HG02840 (cell line): ENCODE data around the gene ZNF593OS.

Source experiments
- ATAC-seq: cut with Tn5 transposase; IDR thresholded peaks from one replicate; pipeline ENCODE4 v1.9.1; 2021; ENCODE audit warnings: mild to moderate bottlenecking, moderate library complexity, moderate number of reproducible peaks; ENCODE audit not compliant: unreplicated experiment, low FRiP score

ZNF593OS gene

DNA sequence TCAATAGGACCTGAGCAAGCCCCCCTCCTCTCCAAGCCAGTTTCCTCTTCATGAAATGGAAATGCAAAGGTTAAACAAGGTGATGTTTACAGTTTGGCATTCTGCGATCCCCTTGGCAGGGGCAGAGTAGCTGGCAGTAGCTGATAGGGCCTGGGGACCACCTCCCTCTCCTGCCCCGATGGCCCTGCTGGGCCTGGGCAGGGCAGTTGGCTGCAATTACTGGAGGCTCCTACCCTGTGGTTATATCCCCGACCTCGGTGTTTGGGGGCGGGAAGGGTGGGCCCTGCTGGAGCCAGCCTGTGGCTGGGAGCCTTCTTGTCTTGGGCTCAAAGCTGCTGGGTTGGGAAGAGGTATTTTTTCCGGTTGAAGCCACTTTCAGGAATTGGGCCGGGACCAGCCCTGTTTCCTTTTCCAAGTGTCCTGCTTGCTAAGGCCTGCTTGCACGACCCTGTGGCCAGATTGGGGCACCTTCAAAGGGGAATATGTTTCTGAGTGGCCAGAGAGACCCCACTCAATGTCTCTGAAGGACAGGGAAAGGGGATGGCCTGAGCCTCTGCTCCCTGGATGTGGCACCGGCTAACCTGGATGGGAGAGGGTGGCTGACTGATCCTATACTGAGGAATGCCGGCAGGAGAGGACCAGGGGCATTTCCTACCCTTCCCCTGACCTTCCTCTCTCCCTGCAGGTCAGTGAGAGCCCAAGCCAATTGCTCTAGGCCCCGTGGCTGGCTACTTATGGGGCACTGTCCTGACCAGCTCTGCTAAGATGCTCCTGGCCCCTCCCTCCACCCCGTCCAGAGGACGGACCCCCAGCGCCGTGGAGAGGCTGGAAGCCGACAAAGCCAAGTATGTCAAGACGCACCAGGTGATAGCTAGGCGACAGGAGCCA lies 10.9 kb downstream of the ZNF593OS start:
- ATAC-seq: no peak

DNA sequence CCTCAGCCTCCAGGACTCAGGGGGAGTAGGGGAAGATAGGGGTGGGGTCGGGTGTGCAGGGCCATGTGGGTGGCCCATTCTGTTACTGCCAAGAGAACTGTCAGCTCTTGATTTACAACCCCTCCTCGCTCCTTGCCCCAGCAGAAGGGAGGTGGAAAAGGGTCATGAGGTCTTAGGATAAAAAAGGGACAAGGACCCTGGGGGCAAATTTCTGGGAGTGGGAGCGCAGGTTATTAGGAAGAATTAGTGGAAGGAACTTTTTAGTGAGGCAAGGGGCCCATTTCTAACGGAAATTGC lies 11.9 kb downstream of the ZNF593OS start:
- ATAC-seq: no peak

DNA sequence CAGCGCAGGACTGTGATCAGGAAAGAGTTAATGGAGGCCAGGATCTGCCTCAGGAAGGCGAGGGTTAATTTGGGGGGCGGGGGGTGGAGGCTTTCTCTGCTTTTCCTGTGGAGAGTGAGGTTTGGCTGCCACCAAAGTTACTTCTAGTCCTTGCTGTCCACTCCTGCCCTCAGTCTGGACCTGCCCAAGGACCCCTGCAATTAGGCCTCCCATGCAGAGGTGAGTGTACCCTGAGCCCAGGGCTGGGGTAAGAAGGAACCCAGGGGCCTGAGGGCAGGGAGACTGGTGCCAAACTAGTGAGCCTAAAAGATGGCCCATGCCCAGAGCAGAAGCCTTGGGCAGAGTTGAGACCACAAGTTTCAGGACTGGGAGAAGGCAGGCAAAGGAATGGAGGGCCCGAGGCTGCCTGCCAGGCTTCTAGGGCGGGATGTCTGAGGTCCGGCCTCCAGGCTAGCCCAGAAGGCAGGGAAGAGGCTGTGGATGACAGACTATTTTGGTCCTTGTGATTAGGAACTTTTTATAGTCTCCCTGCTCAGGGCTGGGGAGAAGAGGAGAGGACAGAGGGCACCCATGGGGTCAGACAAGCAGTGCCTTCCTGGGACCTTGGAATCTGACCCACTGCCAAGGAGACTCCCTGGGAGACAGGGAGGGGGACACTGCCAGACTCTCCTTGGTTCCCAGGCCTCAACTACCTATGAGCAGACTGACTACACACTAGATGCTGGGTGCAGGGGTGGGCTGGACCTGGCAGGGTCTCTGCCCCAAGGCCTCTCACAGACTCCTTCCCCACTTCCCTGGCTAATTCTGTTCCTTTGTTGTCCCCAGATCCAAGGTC lies 12.5 kb downstream of the ZNF593OS start, which contains the start of gene FAM110D:
Gene FAM110D (plus strand): TSS at position 172 of the 835 bp plus-strand sequence. CDS start 2,213 bp downstream, outside the sequence.
- ATAC-seq: no peak

DNA sequence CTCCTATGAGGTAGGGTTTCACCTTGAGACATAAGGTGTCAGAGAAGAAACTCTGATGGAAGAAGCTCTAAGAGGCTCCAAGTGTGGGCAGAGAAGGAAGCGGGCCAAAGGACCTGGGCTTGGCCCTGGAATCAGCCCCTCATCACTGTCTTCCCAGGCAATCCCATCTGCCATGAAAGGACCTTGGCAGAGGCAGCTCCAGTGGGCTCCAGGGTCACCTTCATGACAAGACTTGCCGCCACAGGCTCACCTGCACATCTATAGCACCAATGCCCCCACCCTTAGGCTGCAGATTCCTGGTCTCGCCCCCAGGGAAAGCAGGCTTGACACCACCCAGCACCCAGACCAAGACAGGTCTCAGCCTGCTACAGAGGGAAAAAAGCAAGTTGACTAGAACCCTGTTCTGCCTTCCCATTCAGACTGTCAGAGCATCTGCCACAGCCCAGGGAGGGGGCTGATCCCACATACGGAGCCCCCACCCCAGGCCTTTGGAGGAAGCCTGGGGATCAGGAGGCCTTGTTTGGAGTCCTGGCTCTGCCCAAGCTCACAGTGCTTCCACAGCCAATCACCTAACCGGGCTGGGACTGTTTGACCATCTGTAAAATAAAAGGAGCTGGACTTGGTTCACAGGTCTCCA lies 13.2 kb downstream of the ZNF593OS start:
- ATAC-seq: no peak

DNA sequence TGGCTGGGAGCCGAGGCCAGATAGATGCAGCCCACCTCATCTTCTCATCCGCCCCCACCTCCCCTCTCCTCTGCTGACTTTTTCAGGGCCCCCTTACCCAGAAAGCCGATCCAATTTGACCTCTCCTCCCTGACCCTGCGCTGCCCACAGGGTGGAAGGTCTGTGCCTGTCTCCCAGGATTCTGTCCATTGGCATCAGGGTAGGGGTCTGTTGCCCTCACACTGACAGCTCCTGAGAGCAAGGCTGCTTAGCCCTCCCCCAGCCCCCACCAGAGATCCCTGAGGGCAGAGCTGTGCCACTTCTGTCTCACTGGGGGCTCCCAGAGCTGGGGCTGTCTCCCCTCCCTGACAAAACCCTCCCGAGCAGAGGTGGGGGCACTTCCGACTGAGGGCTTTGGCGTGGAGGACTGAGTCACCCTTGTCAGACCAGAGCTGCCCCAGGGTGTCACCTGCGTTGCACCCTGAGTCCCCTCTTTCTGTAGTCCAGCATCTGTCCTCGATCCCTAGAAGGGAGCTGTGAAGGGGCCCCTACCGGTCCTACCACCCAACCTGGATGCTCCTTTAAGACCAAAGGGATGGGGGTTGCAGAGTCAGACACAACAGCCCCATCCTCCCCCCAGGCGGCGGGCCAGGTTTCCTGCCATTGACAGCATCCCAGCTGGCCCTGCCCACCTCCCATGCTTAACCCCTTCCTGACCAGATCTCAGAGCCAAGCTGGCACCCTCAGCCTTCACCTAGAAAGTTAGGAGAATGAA lies 15.2 kb downstream of the ZNF593OS start:
- ATAC-seq: no peak

DNA sequence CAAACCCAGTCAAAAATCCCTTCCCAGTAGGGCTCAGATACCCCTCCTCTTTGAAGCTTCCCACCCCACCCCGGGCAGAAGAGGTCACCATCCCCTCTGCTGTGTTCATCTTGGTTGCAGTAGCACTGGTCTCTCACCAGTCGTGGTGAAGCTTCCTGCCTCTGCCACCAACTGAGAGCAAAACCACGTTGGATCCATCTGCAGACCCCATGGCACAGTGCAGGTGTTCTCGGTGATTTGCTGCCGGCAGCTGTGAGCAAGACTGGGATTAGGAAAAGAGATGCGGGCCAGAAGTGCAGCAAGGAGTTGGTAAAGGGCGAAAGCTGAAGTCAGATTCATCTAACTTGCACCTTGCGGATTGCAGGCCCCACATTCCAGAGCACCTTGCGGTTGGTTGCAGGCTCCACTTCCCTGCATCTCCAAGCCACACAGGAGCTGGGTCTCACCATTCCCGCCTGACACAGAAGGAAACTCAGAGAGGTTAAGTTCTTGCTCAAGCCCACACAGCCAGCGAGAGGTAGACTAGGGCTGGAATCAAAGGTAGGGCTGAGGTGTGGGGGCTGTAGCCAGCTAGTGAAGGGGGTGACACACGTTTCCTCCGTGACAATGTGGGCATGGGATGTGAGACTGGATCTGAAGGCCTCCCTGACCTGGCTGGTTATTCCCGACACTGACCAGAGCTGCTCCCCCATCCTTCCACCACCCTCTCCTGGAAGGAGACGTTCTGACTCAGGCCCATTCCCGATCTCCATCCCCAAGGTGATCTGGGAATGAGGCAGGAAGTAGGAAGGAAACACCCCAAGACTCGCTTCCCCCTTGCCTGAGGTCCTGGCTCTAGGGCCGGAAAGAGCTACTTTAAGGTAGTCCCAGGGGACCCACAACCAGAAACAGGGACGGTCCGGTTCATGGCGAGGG lies 16.0 kb downstream of the ZNF593OS start:
- ATAC-seq: no peak

DNA sequence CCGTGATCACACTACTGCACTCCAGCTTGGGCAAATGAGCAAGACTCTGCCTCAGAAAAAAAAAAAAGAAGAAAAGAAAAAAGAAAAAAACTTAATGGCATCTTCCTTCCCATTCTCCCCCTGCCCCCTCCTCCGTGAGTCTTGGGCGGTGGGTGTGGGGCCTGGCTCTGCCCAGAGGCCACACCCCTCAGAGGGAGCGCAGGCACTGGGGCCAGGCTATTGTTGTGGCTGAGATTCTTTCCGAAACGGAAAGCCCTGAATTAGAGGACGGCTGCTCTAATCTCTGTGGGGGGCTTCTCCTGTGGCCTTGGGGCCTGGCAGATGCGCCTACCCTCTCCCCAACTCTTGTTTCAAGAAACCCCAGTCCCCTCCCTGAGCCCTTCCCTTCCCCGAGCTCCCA lies 16.9 kb downstream of the ZNF593OS start:
- no peak for ATAC-seq

DNA sequence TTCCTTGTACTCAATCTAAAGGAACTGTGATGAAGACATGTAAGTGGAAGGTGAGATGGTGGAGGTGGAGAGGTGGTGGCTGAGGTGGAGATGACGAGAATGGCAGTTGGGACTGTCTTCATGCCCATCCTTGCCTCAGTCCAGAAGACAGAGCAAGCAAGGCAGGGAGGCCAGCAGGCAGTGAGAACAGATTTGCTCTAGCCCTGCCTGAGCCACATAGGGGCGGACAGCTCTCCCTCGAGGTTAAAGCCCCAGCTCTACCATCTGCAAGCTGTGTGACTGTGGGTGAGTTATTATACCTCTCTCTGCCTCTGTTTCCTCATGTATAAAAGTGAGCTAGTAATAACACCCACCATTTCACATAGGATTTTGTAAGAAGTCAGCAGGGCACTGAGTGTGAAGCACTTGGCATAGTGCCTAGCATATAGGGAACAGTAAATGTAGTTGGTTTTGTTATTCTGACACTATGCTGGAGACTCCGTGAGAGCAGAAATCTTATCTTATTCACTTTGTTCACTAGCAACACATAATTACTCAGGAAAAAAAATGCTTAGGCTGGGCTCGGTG lies 17.6 kb downstream of the ZNF593OS start:
- ATAC-seq: no peak

DNA sequence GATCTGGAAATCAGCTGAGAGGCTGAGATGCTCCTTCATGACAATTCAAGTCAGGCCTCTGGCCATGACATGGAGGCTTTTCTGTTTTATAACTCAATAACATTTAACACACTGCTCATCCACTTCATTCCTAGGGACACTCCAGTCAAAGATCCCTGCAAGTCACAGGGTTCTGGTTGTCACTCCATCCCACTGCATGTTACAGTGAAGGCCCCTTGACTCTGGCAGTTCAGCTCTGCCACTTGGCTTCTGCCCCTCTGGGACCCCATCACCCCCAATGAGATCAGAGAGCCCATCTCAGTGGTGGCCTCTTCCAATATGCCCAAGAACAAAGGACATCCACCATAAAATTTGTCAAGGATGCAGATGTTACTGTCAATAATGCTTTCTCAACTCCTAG lies 22.7 kb downstream of the ZNF593OS start:
- no peak for ATAC-seq

DNA sequence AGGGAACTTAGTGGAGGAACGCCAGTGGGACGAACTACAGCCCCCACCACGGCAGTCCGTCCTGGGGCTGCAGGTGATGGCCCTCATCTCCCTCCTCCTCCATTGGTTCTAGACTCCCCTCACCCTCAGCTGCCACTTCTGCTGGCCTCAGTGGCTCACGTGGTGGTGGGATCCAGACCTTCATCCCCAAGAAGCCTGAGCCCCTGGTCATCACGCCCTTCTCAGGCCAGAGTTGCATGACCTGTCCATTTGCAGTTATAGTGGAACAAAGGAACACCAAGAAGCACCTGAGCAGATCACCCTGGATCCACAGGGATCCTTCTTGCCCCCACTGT lies 25.7 kb downstream of the ZNF593OS start:
- no peak for ATAC-seq

DNA sequence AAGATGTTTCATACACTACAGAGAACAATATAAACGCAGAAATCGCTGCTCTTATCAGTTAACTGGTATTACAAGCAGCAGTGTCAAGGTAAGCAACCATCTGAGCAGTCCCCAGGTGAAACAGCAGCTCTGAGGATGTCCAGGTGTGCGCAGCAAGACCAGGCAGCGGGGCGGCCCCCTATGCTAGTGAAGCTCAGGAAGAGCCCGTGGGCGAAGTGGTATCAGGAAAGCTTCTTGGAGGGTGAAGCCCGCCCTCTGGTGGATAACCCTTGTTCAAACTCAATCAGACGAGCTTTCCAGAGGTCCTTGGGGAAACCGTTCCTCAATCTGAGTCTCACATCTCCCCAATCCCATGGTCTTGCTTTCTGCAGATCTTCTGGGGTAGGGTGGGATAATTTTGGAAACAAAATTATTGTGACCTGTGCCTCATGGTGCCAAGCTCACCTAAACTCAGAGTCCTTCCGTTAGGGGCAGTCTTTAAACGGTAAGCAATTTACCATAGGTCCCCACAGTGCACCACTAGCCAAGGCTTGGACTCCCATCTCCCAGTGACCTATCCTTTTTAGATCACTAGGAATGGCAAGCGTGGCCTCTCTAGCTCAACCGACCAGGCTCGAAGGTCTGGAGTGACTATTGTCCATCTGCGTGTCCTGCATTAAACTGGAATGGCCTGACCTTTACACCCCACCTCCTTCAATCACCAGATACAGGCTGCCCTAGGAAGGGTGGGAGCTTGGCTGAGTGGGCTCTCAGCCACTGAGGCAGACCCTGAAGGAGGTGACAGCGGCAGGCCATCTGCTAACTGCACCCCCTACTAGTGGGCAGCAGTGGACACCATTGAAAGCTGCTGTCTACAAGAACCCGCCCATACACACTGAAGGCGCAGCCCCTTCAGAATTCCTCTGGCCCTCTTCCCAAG lies 26.3 kb downstream of the ZNF593OS start:
- ATAC-seq: no peak

DNA sequence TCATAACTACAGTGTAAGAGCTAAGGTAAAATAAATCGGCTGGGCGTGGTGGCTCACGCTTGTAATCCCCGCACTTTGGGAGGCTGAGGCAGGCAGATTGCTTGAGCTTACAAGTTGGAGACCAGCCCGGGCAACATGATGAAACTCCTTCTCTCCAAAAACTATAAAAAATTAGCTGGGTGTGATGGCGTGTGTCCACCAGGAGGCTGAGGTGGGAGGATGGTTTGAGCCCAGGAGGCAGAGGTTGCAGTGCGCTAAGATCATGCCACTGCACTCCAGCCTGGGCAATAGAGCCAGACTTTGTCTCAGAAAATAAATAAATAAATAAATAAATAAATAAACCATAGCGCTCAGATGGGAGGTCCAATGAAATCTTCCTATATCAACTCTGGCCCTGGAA lies 29.5 kb downstream of the ZNF593OS start:
- no peak for ATAC-seq

DNA sequence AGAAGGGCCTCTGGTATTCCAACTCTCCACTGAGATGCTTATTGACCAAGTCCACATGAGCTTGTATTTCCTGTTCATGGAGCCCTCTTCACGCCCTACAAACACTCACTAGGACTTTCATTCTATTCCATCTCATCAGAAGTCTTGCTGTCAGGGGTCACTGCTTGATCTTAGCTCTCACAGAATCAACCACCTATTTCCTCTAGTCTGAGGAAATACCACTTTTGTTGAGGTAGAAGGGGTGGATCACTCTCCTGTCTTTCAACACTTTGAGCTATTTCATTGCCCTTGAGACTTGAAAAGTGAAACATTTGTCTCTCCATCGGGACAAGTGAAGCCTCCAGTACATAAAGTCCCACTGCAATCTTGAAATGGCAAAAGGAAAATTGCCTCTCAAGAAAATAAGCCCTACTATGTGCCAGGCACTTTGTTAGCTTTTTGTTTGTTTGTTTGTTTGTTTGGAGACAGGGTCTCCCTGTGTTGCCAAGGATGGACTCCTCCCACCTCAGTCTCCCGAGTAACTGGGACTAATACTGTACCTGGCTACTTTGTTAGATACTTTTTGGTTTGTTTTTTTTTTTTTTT lies 32.6 kb downstream of the ZNF593OS start:
- ATAC-seq: no peak

DNA sequence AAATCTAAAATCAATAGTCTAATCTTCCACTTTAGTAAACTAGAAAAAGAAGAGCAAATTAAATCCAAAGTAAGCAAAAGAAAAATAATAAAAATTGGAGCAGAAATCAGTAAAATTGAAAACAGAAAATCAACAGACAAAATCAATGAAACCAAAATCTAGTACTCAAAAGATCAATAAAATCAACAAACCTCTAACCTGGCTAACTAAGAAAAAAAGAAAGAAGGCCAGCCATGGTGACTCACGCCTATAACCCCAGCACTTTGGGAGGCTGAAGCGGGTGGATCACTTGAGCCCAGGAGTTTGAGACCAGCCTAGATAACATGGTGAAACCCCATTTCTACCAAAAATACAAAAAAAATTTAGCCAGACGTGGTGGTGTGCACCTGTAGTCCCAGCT lies 37.2 kb downstream of the ZNF593OS start:
- ATAC-seq: no peak

DNA sequence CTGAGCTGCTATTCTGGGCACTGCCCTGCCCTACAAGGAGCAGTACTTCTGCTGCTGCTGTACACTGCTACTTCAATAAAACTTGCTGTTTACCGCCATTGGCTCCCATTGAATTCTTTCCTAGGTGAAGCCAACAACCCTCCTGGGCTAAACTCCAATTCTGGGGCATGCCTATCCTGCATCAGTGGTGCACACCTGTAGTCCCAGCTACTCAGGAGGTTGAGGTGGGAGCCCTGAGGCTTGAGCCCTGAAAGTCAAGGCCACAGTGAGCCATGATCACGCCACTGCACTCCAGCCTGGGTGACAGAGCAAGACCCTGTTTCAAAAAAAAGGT lies 38.8 kb downstream of the ZNF593OS start:
- no peak for ATAC-seq

DNA sequence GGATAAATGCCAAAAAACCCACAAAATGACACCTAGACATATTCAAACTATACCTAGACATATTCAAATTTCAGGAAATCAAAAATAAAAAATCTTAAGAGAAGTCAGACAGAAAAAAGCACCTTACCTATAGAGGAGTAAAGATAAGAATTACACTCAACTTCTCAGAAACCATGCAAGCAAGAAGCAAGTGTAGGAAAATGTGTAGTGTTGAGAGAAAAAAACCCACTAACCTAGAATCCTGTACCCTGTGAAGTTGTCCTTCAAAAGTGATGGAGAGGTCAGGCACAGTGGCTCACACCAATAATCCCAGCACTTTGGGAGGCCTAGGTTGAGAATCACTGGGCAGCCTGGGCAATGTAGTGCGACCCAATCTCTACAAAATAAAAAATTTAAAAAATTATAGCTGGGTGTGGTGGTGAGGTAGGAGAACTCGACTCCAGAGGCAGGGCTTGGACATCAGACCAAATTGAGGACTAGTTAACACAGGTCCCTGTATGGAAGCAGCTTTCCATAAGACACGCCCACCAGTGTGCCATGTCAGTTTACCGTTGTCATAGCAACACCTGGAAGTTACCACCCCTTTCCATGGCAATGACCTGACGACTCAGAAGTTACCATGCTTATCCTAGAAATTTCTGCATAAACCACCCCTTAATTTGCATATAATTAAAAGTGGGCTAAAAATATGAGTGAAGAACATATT lies 39.4 kb downstream of the ZNF593OS start:
- ATAC-seq: no peak

DNA sequence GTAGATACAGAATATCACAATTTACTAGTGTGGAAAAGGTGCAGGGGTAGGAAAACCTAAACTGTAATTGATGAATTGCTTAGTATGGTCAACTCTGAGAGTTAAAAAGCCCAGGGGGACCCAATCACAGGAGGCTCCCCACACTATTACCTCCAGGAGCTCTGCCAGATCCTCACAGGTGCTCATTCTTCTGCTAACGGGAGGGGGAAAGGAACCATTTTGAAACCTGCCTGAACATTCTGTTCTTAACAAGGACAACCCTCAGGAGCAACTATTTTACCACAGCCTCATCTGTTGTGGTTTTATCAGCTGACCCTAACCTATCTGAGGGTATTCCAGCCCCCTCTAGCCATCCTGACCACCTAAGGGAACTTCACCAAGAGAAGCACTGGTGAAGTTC lies 40.9 kb downstream of the ZNF593OS start:
- ATAC-seq: no peak
